CD4-positive, alpha-beta T cell treated with Interleukin-1 beta for 1 hour (primary cell): ENCODE data around the gene GTF2A2.
A peak's percentile ranks its signal among the peaks of the same experiment; 100 is the strongest.
"Not testable (repeated sequence)": the region's sequence is repeated elsewhere in the genome, so short reads cannot be mapped to it uniquely, and the experiment has no call there.

ENCODE experiments used
- DNase-seq, 2 donors: peaks; one replicate each; pipeline ENCODE4 v3.0.0-alpha.2; 2020 to 2022

The GTF2A2 gene, protein sequence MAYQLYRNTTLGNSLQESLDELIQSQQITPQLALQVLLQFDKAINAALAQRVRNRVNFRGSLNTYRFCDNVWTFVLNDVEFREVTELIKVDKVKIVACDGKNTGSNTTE

DNA sequence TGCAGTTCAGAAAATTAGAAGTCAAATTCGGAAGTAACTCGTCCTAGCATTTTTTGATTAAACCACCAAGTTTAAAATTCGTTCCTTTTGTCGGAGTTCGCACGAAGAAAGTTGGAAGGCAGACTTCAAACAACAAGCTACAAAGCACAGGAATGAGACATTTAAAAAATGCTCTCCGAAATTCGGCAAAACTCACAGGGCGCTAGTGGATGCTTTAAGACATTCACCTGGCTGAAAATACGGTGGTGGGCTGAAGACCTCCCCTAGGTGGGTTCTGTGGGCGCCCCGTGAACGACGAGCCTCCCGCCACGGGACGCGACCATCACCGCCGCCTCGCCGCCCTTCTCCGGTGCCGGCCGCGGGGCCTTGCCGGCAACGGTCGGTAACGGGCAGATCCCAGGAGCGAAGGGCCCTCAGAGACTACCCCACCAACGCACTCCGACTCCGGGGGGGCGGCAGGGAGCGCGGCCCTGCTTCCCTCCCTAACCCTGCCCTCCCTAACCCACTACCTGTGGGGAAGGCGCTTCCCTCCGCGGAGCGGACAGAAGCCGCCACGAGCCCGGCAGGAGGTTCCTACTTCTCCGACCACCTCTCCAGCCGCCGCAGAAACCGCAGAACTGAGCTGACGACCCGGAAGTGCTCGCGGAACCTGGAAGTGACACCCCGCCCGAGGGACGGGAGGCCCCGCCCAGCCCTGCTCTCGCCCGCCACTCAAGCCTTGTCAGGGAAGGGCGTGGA is at the start of gene GTF2A2:
GTF2A2 (minus strand) TSS at position 619 of the 738 bp plus-strand sequence. CDS start 5,238 bp downstream, outside the sequence.
- peak; percentile 91 to 93 for DNase-seq

DNA sequence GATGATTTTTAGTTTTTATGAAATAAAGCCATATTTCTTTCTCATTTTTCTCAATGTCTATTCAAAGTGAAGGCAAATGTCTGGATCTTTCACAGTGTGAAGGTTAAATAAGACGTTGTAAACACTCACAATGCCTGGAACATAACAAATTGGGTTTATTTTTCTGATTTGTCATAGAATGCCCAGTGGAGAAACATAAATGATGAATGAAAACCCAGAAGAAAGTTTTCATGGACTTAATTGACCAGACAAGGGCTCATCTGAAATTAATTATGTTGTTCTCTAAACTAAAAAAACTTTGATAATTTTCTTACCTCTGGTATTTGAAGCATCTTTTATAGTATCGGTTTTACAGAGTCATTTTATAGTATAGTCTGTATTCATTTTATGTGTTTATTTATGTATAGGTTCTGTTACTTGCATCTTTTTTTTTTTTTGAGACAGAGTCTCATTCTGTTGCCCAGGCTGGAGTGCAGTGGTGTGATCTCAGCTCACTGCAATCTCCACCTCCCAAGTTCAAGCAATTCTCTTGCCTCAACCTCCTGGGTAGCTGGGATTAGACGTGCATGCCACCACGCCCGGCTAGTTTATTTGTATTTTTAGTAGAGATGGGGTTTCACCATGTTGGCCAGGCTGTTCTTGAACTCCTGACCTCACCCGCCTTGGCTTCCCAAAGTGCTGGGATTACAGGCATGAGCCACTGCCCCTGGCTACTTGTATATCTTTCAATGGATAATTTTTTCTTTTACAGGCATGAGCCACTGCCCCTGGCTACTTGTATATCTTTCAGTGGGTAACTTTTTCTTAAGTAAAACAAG is 46.9 kb upstream of the GTF2A2 start:
- no peak for DNase-seq

DNA sequence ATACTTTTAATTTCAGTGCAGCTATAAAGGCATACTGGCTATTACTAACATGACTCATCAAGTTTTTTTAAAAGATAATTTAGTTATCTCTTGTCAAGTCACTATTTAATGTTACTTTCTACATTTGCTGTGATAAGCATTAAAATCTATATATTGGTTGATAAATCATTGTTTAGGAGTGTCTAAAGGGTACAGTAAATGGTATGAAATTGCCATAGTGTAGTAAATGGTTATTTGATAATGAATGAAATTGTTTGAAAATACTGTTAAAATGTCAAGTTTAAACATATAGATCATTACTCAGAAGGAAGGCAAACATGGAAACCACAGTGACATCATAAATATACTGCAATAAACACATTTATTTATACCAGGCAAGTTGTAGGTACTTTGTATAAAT is 45.0 kb upstream of the GTF2A2 start:
- no peak for DNase-seq

DNA sequence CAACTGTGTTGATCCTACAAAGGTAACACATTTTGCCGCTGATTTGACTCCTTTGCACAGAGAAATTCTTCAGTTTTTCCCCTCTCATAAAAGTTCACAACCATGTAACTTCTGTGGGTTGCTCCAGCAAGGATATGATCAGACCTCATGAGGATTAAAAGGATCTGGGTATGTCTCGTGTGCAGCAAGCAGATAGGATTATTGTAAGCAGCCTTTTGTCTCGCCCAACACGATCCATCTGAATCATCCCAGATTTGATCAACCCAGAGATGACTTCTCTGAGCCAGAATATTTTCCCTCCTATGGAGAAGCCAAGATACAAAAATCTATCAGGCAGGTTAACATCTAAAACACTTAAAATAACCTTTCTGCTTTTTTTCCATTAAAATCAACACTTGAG is 44.6 kb upstream of the GTF2A2 start:
- DNase-seq = no peak

DNA sequence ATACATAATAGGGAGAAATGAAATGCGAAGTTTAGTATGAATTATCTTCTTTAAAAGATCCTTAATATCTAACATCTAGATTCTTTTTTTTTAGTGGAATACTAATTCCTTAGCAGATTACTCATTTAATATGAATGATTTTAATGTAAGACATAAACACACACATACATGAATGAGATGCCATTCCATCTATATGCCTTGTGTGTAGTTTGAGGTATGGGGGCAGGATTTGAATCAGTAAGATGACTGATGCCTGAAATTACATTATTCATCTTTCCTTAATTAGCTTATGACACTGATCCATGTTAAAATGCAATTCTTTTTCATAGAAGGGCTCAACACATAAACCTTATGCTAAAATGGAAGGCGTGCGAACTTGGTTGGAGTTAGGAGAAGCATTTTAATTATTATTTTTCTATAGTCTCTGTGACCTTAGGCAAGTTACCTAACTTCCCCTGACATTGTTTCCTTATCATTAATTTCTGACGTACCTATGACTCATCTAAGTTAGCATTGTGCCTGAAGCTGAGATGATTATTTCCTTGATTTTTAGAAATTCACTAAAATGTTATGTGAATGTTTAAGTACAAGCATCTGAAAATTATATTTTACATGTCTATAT is 42.6 kb upstream of the GTF2A2 start:
- DNase-seq = no peak

DNA sequence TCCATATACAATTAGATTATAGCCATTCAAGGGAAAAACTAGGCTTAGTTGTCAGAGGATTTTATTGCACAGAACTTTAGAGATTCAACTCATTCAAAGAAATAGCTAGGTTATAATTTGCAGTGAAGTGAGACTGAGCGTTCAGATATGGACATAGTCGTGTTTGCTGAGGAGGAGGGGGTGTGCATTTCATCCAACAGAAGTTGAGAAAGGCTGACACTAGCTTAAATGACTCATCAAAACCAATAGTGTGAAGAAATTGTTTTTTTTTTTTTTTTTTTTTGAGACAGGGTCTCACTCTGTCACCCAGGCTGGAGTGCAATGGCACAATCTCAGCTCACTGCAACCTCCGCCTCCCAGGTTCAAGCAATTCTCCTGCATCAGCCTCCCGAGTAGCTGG is 40.8 kb upstream of the GTF2A2 start:
- DNase-seq = not testable (repeated sequence)

DNA sequence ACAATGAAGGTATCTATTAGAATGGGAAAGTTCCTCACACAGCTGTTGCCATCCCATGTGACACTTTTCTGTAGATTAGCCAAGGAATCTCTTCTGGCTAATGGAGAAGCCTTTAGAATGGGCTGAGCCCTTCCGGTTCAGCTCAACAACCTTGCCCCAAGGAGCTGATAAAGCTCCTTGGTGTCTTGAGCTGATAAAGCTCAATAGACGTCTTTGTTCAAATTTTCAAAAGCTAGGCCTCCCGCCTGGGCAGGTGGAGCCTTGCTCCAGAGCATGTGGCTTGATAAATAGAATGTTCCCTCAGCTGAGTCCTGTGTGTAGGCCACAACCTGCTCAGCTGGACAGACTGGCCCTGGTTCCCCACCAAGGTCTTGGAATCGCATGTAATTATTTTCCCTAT is 39.0 kb upstream of the GTF2A2 start:
- DNase-seq = no peak

DNA sequence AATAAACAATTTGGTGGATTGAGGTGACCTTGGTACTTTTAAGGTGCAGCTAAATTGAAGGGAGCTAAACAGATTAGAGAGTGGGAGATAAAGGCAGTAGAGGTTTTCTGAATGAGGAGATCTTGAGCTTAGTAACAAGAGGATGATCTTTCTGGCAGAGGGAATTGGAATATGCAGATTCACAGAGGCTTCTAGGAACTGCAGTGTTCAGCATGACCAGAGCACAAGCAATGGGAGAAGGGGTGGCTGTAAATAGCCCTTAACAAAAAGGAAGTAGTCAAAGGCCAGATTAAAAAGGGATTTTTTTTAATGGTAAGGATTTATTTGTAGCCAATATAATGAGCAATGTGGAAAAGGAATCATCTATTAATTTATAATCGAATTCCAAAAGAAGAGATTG is 37.5 kb upstream of the GTF2A2 start:
- no peak for DNase-seq

DNA sequence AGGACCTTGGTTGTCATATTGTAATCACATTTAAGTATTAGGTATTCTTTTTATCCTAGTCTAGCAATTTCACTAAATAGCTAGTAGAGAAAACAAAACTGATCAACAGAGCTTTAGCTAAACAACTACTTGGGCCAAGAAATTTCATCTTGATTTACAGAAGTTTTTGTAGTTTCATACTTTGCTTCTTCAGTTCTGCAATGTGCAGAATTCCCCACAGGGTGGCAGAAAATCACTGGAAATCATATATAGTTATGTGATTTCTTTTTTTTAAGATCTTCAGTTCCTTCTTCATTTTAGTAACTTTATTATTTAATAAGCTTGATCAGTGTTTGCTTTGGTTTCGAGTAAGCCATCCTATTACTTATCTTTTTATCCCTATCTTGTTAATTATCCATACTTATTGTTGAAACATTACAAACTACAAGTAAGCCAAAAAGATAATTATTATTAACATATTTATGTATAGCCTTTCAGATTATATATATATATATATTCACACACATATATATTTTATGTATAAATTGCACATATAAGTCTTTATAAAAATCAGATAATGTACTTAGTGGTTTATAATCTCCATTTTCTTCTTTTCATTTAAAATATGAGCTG is 34.0 kb upstream of the GTF2A2 start:
- peak; percentile 29 to 63 for DNase-seq

DNA sequence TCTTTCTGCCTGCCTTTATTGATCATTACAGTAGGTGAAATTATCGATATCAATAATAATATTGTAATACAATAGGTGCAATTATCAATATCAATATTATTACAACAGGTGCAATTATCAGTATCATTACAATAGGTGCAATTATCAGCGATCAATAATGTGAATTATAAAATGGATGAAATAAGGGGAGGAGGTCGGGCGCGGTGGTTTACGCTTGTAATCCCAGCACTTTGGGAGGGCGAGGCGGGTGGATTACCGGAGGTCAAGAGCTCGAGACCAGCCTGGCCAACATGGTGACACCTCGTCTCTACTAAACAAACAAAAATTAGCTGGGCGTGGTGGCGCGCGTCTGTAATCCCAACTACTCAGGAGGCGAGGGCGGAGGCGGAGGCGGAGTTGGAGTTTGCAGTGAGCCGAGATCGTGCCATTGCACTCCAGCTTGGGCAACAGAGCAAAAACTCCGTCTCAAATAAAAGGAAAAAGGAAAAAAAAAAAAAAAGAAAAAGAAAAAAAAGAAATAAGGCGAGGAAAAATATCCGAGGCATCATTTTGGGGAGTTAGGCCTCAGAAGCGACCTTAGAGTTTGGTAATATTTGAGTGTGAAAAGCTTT is 32.4 kb upstream of the GTF2A2 start:
- DNase-seq = peak; percentile 73 to 81

DNA sequence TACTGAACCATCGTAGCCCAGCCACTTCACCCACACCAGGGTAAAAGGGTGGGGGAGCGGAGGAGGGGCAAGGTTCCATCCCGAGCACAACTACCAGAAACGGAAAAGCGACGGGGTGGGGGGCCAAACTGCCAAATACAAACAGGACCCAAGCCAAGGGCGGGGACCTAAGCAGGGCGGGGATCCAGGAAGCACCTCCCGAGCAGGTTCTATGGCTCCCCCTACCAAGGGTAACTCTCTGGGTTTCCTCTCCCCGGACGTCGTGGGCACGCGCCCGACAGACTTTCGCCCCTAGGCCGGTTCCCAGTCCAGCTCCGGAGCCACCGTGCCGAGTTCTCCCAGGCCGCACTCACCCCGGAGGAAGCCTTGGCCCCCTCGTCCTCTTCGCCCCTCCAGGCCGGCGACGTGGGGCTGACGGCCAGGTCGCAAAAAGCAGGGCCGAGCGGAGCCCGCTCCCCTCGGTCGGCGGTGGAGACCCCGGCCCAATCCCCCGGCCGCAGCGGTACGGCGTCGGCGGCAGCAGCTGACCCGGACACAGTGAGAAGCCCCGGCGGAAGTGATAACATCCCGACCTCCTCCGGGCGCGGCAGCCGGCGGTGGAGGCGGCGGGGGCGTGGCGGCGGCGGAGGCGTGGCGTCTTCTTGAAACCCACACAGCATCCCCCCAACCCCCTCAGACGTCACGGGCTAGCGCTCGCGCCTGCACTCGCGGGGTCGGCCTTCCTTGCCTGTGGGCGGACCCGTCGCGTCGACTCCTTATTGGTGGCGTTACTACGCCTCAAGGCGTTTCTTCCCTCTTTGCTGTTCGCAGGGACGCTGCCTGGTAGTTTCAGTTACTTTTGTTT is 31.7 kb upstream of the GTF2A2 start, which contains the start of gene BNIP2:
BNIP2 (minus strand) TSS at position 539 of the 844 bp plus-strand sequence. CDS start 6,863 bp downstream, outside the sequence.
- peak; percentile 99 for DNase-seq

DNA sequence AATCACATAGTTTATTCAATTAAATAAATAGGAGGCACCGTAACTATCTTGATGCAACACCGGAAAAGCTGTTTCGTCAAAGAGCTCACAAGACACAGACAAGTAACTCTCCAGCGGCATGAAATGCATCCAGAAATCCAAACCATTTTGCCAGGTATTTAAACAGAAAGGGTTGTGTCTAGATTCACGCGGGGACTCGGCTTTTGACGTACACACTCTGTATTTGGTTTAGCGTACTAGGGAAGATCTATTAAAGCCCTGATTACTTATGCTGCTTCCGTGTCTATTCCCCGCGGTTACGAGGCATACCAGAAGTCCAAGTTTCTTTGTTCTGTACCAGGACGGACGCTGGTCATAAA is 31.1 kb upstream of the GTF2A2 start:
- peak; percentile 30 to 55 for DNase-seq

DNA sequence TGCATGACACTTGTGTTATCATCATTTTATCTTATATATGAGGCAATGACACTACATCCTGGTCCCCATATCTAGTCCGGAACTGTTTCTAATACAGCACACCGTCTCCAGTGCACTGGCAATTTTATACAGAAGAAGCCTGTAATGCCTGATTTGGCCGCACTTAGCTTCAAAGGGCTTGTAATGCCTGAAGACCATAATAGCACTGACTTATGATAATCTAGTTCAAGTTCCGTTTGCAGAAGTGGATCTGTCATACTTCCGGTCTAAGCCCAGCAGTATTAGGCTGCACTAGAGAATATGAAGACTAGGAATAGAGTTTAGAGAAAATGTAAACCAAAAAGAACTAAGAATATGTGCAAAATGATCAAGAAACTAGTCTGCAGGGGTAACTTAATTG is 30.5 kb upstream of the GTF2A2 start:
- DNase-seq = peak; percentile 53 to 54

DNA sequence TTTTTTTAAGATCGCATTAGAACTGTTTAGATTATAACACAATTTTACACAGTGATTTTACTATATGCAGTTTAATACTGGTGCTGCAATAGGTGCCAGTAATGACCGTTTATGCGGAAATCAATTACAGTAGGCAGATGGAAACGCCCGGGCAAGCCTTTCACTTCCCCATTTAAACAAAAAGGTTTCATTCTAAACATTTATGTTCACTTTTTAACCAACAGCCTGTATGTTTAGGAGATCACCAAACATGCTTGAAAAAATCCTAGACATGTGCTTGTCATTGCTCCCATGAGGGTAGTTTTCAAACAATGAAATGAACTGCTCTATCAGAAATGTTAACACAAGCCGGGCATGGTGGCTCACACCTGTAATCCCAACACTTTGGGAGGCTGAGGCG is 29.1 kb upstream of the GTF2A2 start:
- peak in 1 of 2 donors; percentile 47 for DNase-seq

DNA sequence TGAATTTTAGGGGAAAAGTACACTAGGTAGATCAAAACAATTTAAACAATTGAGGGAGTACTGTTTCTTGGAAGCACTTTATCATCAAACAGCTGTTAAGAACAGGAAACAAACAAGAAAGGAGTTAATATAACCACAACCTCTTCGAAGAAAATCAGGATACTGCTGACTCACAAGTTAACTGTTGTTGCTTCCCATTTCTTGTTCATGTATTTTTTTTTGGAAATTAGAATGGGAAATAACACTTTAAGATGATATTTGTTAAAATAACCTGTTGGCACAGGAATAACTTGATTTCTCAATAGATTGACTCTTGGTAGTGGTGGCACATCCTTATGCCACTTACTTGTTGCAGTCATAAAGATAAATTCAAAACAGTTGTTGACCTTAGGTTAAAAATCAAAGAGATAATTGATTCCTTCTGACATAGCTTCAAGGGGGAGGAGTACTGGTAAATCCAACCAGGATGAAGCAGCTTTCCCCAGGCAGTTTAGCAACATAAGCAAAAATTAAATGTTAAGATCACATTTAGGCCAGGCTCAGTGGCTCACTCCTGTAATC is 28.5 kb upstream of the GTF2A2 start:
- no peak for DNase-seq

DNA sequence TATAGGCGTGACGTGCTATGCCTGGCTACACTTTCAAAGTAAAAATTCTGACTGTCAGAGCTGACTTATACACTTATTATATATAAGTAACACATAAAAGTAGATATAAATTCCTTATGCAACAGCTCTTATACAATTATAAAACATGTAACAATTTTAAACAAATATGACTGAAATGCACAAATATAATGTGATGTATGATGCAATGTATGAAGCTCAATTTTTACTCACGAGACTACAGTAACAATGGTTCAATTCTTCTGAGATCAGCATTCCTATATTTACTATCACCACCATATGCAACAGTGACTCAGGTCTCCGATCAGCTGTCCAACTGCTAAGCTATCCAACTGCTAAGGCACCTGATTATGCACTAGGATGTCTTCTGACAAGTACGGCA is 23.6 kb upstream of the GTF2A2 start:
- DNase-seq = no peak

DNA sequence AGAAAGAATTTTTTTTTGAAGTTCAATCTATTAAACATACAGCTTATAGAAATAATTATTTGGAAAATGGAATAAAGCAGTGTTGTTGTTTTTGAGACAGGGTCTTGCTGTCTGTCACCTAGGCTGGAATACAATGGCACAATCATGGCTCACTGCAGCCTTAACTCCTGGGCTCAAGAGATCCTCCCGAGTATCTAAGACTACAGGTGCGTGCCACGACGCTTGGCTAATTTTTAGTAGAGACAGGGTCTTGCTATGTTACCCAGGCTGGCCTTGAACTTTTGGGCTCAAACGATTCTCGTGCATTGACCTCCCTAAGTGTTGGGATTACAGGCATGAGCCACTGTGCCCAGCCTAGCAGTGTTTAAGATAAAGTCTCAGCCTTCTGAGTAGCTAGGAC is 23.0 kb upstream of the GTF2A2 start:
- DNase-seq = no peak

DNA sequence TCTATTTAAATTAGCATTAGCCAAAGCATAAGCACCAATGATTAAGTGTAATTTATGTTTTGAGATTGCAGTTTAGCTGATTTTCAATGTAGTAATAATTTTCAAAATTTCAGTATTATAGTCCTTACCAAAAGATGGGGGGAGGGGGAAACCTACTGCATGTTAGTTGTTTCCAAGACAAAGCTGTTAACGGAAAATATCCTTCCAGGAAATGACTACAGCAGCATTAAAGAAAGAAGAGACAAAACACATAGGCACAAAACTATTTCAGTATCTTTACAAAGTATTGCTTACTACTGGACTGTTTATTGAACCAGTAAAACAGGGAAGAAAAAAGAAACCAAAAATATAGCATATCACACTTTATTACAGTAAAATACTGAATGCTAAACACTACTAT is 21.3 kb upstream of the GTF2A2 start:
- DNase-seq = no peak

DNA sequence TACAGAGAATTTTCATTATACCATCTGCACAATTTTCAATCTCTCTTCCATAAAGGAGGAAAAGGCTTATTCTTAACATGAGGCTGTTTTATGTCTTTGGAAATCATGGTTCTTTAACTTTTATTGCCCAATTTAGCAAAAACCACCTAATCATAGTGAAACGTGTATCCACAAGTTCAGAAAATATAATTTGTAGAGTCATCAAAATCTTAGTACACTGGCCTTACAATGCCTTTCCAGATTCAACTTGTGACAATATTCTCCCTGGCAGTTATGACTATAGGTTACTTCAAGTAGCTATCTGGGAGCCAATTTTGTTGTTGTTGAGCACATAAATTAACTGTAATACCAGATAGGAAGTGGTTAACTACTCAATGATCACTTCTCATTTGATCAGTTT is 20.9 kb upstream of the GTF2A2 start:
- DNase-seq = no peak

DNA sequence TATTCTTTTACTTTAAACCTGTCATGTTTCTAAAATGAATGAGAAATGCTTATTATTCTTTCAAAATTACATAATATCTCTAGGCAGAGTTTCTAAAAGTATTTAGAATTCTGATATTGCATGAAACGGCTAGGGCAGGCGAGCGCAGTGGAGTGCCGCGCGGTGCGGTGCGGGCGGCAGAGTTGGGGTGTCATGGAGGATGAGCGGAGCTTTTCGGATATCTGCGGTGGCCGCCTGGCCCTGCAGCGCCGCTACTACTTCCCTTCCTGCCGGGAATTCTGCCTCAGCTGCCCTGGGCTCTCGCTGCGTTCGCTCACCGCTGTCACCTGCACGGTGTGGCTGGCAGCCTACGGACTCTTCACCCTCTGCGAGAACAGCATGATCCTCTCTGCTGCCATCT is 19.2 kb upstream of the GTF2A2 start:
- DNase-seq = no peak

DNA sequence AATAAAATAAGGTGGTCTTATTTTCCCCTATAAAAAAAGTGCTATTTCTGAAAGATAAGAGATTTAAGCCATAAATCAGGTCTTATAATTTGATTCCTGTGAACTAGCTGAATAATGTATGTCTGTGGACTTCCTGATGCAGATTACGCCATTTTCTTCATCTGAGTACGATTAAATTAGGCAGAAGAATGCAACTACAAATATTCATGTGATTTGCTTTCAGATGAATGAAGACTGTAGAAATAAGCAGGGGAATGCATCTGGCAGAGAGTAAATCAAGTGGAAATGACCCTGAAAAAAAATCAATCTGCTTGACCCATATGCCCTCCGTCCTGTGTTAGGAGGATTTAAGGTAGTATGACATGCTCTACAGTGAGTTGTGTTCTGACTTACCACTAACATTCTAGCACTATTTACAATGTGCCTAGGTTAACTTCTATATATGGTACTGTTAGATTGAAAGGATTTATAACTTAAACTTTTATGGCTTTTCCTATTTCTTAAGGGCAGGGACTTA is 17.1 kb upstream of the GTF2A2 start:
- DNase-seq = no peak
